ENCODE measurements around the gene HINFP.
A peak's percentile ranks its signal among the peaks of the same experiment; 100 is the strongest.
"Not testable (repeated sequence)": the region's sequence is repeated elsewhere in the genome, so short reads cannot be mapped to it uniquely, and the experiment has no call there.

Gene HINFP

DNA sequence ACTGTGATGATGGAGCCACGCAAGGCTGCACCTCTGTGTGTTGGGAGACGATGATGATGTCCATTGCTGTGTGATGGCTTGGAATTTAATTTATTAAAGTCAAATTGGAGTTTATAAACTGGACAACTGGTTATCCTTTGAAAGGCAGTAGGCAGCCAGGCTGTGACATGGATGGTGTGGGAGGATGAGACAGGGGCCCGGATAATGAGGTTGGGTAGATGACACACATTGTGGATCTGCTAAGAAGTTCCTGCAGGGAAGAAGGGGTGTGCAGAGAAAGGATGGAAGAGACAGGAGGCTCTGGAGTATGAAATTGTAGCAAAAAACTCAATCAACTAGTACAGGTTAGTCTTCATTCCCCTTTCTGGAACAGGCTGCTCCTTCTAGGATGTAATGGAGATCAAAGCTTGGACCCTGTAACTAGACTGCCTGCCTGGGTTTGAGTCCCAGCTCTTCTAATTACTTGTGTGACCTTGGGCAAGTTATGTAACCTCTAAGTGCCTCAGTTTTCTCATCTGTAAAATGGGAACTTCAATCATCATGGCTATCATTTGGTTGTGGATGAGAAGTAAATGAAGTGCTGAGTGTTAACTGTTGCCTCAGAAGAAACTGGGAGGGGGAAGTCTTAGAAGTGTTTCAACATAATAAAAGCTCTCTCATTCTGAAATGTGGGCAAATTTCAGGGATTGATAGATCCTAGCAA, 4.2 kb upstream of the HINFP start:
- DNase-seq (ENCODE audit: low read depth in 2 of 2): no peak

GRCh38 chr11:119118227-119118626, 3.2 kb upstream of the HINFP start:
- no peak for DNase-seq (ENCODE audit: low read depth in 2 of 2)

GRCh38 chr11:119118946-119119345, 2.4 kb upstream of the HINFP start:
- DNase-seq (ENCODE audit: low read depth in 2 of 2): no peak

DNA sequence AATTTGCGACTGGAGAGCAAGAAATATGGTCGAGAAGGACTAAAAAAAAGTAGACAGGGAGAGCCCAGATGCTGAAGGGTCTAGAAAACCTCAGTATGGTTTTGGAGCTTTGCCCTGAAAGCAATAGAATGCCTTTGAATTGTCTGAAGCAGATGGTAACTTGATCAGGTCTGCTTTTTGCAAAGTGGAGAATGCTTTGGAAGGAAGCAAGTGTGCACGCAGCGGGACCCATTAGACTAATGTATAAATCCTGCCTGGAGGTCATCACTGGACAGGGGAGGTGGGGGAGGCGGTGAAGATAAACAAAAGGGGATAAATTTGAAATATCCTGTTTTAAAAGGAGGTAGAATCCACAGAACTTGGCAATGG, 757 bp upstream of the HINFP start:
- DNase-seq (ENCODE audit: low read depth in 2 of 2): peak; percentile 52 to 54

DNA sequence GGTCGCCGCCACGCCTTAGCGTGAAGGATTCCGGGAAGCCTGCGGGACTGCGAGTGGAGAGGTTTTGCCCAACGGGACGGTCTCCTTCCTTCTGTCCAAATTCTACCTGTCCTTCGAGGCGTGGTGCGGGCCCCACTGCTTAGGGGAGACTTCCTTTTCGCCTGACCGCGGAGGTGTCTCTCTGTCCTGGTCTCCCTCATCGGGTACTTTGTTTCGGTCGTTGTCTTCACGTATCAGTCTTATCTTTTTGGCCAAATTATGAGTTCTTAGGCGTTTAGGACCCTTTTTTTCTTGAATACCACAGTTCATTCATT, 388 bp downstream of the HINFP start:
- no peak for DNase-seq (ENCODE audit: low read depth in 2 of 2)

DNA sequence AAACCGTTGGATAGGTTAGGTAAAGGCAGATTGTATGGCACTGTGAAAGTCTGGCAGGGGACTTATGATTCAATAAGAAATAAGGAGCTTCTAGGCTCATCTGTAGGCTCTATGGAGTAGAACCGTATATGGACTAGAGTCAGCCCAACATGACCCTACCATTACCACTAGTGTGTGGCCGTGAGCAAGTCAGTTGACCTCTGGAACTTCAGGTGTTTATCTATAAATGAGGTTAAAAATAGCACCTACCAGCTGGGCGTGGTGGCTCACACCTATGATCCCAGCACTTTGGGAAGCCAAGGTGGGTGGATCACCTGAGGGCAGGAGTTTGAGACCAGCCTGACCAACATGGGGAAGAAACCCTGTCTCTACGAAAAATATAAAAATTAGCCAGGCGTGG, 4.4 kb downstream of the HINFP start:
- DNase-seq (ENCODE audit: low read depth in 2 of 2): no peak

DNA sequence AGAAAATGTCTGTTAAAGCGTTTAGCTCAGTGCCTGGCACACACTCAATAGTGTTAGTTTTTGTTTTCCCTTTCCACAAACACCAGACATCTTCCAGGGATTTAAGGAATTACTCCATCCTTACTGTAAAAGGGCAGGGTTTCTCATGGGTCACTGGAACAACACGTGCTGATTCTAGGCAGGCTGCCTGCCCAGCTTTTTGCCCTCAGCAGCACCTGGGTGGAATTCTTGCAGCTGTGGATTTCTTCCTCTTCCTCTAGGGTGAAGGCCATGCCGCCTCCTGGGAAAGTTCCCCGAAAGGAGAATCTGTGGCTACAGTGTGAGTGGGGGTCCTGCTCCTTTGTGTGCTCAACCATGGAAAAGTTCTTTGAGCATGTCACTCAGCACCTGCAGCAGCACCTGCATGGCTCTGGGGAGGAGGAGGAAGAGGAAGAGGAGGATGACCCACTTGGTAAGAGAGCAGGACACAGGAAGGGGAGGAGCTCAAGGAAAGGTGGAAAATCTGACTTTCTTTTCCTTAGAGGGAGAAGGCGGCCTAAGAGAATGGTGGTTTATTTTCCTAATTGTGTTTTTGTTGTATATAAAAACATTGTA, 5.4 kb downstream of the HINFP start:
- DNase-seq (ENCODE audit: low read depth in 2 of 2): no peak

- DNase-seq (ENCODE audit: low read depth in 2 of 2): no peak
Measured at GRCh38 chr11:119130662-119131061, 9.3 kb downstream of the HINFP start.

- no peak for DNase-seq (ENCODE audit: low read depth in 2 of 2)
Measured at GRCh38 chr11:119134389-119134978, 13.1 kb downstream of the HINFP start.

DNA sequence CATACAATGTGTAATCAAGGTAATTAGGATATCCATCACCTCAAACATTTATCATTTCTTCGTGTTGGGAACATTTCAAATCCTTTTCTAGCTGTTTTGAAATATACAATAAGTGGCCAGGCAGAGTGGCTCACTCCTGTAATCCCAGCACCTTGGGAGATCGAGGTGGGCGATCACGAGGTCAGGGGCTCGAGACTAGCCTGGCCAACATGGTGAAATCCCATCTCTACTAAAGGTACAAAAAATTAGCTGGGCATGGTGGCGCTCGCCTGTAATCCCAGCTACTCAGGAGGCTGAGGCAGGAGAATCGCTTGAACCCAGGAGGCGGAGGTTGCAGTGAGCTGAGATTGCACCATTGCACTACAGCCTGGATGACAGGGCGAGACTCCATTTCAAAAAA, 17.9 kb downstream of the HINFP start:
- not testable (repeated sequence) for DNase-seq (ENCODE audit: low read depth in 2 of 2)

GRCh38 chr11:119144825-119145486, 23.6 kb downstream of the HINFP start:
- DNase-seq (ENCODE audit: low read depth in 2 of 2): no peak

- DNase-seq (ENCODE audit: low read depth in 2 of 2): no peak
Measured at GRCh38 chr11:119145551-119145950, 24.2 kb downstream of the HINFP start.

- no peak for DNase-seq (ENCODE audit: low read depth in 2 of 2)
Measured at GRCh38 chr11:119147604-119148333, 26.4 kb downstream of the HINFP start.

DNA sequence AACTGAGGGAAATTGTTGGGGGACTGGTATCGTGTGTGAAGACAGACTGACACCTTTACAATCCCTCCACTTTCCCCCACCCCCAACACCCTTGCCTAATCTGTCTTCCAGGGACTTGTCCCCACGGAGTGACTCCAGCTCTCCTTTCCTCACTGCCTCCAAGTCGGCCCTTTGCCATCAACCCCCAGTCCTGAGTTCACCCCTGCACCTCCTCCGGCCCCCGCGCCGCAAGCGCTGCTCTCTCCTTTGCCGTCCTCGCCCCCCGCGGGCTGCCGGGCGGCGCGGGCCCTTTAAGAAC, 27.3 kb downstream of the HINFP start:
- no peak for DNase-seq (ENCODE audit: low read depth in 2 of 2)

DNA sequence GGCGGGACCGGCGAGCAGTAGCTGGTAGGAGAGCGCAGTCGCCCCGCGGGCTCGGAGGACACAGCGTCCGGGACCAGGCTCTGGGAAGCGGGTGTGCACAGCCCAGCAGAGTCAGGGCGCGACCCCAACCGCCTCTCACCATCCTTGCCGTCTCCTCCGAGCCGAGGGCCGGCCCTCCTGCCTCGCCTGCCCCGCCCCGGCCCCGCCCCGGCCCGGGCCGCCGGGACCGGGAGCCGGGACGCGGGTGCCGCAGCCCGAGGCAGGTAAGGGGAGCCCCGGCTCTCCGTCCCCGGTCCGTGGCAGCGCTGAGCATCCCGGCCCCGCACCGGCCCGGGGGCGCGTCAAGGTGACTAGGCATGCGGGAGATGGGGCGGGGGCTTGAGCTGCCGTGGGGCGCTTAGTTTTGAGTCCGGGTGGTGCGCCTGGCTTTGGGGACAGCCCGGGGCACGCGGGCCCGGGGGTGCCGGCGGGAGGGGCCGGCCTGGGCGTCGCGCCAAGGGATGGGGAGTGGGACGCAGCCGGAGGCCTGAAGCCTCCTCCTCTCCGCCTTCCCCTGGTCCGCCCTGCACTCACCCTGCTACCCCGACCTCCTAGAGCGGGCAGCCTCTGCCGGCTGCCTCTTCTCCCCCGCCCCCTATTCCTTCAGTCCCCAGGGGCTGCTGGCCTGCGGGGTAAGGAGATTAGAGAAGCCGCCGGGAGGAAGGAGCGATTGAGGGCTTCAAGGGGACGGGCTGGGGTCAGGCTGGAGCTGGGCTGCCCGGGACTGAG, 27.8 kb downstream of the HINFP start, which contains the start of gene ABCG4:
ABCG4 (plus strand) TSS at position 35 of the 768 bp plus-strand sequence. CDS start 914 bp downstream, outside the sequence.
- no peak for DNase-seq (ENCODE audit: low read depth in 2 of 2)

GRCh38 chr11:119149786-119150275, 28.5 kb downstream of the HINFP start:
- DNase-seq (ENCODE audit: low read depth in 2 of 2): no peak

DNA sequence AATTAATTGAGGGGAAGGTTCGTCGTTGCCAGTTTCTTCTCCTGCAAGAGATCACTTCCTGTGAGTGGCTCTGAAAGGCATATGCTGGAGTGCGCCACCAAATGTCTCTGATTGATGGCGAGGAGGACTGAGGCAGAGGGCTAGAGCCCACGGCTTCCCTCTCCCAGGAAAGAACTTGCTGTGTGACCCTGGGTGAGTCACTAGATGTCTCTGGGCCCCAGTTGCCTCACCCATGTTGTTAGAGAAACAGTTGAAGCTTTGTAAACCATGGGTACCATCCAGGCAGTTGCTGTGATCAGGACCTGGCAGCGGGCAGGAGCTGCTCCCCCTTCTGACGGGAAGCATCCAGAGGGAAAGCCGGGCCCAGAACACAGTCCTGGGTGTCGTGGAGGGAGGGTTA, 30.7 kb downstream of the HINFP start:
- no peak for DNase-seq (ENCODE audit: low read depth in 2 of 2)

DNA sequence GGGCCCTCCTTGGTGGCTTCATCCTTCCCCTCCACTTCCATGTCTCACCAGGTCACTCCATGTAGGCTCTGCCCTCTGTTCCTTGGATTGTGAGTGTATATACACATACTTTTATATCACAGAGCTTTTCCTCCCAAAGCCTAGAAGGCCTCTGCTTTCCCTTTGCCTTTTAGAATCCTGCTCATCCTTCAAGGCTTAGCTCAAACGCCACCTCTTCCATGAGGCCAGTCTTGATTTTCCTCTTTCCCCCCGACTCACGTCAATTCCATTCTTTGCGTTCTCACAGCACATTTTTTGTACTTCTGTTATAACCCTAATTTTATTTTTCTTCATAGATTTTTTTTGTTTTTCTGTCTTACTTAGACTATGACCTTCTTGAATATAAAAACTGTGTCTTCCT, 31.2 kb downstream of the HINFP start:
- DNase-seq (ENCODE audit: low read depth in 2 of 2): no peak

DNA sequence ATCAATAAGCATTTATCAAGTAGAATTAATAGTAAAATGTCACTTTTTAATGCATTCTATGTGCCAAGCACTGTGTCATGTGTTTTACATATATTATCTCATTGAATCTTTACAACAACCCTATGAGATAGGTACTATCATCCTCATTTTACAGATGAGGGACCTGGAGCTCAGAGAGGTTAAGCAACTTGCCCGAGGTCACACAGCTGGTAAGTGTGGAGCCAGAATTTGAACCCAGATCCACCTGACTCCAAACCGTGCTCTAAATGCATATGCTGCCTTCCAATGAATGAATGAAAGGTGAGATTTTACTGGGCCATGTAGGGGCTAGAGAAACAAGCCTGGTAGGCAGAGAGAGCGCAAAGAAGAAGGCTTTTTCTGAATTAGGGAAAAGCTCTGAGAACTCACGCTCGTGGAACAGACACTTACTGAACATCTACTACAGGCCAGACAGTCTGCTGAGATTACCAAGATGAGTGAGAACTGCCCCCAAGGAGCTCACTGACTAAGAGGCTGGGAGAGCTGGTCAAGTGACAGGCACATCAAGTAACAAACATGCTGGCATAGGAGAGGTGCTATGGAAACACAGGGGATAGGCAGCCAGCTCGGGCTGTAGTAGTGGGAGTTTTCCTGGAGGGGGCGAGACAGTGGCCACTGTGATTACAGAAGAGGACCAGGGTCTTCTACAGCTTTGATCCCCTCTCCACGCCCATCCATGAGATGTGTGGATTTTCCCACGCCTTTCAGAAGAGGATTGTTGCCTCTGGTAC, 31.9 kb downstream of the HINFP start:
- no peak for DNase-seq (ENCODE audit: low read depth in 2 of 2)

GRCh38 chr11:119154178-119154577, 32.8 kb downstream of the HINFP start:
- no peak for DNase-seq (ENCODE audit: low read depth in 2 of 2)
